Activated T-helper 1 cell treated with Interleukin-2 at 50 U/mL for 16 hours (primary cell): ENCODE measurements around the gene FXR1.
"Not testable (repeated sequence)": the region's sequence is repeated elsewhere in the genome, so short reads cannot be mapped to it uniquely, and the experiment has no call there.

ENCODE experiments used
- DNase-seq: peaks from one replicate; pipeline ENCODE4 v3.0.0-alpha.2; 2020; ENCODE audit warnings: low read depth

Gene FXR1

DNA sequence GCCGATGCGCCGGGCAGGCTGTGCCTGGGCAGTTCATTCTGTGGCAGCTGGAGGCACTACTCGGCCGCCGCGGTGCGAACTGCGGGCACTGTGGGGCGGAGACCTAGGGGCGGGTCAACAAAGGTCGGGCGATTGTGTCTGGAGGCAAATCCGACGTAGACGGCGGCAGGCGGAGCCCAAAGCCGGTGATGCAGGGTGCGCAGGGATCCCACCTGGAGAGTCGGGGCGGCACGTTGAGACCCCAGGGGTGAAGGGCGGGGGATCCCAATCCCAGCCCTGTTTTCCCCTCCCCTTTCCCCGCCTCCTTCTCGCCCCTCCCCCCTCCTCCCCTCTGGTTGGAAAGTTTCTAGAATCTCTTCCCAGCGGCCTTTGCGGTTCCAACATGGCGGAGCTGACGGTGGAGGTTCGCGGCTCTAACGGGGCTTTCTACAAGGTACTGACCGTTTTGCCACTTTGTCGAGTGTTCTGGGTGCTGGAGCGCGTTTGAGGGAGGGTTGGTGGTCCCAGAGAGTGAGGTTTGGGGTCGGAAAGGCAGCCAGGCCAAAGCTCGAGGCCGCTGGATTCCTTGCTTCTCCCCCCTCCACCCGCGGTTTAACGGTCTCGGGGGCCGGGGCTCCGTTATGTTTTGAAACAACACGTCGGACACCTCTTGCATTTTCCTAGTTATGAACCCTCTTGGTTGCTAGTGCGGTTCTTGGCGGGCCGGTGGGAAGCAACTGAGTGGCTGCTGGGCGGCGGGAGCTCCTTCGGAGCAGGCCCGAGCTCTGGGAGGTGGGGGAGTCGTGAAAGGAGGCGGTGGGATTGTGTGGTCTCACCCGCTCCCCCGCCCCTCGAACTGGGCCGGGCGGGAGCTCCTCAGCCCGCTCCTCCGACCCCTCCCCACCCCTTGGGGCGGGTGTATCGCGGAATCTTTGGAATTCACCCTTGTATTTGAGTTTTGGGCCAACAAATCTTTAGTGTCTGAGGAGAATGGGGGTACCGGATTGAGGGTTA lies at the start of gene FXR1:
TSS of gene FXR1 (plus strand) at position 367 of the 993 bp plus-strand sequence. CDS start at position 383, 16 bp downstream.
- DNase-seq, result peak; percentile 79

- no peak for DNase-seq
These were observed 42.3 kb upstream of the FXR1 start for GRCh38 chr3:180870008-180870699.

DNA sequence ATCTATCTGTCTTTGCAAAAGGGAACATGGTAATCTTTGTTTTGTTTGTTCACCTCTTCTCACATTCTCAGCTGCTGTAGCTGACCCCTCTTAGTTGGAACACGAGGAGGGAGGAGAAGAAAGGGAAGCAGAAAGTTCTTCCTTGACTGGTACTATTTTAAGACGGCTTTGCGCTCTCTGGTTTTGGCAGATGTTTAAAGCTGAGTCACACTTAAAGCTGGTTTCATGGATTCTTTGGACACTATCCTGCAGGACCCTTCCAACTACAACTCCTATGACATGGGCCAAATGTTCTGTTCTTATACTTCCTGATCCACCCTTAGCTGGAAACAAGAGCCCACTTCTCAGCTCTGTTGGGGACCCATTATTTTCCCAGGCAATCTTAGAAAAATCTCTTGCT lies 40.6 kb upstream of the FXR1 start:
- no peak for DNase-seq

DNA sequence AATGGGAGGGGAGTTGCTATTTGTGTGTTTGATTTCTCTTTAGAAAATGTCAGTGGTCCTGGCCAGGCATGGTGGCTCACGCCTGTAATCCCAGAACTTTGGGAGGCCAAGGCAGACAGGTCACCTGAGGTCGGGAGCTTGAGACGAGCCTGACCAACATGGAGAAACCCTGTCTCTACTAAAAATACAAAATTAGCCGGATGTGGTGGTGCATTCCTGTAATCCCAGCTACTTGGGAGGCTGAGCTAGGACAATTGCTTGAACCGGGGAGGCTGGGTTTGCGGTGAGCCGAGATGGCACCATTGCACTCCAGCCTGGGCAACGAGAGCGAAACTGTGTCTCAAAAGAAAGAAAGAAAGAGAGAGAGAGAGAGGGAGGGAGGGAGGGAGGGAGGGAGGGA lies 40.0 kb upstream of the FXR1 start:
- not testable (repeated sequence) for DNase-seq

DNA sequence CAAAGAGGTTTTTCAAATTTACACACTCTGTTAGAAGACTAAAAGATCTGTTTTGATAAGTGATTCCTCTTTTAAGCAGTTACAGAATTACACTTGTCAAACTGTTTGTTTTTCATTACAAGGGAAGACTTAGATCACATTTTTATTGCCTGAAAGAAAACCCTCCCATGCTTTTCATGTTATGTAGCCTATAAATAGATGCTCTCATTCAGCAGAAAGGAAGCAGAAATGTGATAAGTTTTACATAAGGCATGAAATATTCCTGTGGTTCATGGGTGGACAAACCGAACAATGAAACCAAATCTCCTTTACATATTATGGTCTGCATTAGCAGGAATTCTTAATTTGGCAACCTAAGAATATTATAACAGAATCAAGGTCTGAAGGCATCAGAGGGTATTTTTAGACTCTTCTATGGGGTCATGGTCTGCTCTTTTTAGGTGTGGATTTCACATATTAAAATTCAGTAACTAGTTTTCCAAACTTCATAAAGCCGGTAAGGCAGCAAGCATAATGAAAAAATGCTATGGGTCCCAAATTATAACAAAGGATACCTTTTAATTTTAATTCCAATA lies 37.3 kb upstream of the FXR1 start:
- DNase-seq, result no peak

GRCh38 chr3:180881065-180881801 lies 31.2 kb upstream of the FXR1 start:
- no peak for DNase-seq

GRCh38 chr3:180882115-180882514 lies 30.4 kb upstream of the FXR1 start:
- DNase-seq, result no peak

- no peak for DNase-seq
These were observed 23.4 kb upstream of the FXR1 start for GRCh38 chr3:180888992-180889560.

DNA sequence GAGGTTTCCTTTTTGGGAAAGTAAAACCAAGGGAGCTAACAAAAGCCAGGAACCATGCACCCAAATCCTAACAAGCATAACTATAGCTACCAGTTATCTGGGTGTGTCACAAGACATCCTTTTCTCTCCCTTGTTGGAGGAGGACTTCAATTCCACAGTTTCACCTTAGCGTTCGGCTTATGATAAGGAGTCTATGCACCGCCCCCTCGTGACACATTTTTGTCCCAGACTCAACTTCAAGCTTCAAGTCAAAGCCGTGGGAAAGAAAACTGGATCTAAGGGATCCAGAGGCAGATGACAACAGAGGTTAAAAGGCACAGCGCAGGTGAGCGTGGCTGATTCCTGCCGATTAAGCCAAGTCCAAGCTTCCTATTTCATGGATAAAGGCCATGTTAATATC lies 13.9 kb upstream of the FXR1 start:
- DNase-seq, result no peak

- no peak for DNase-seq
These were observed 2.9 kb upstream of the FXR1 start for GRCh38 chr3:180909369-180910127.

GRCh38 chr3:180910823-180911222 lies 1.6 kb upstream of the FXR1 start:
- no peak for DNase-seq

DNA sequence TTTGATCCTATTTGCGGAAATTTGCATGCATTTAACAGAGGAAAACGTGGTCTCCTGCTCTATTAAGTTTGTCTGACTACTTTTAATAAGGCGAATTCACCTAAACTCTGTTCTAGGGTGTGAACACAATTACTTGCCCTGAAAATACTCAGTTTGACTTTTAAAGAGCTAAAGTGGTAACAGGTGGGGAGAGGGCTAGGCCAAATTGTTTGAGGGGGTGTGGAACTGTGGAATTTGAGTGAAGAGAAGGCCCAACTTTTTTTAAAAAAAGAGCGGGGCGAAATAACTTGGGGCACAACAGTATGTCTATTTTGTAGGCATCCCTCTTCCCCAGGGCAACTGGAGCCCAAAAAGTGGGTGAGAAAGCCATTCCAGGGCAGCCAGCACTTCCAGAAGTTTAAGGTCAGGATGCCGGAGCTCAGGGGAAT lies 580 bp upstream of the FXR1 start:
- DNase-seq, result no peak

GRCh38 chr3:180913581-180914404 lies 1.3 kb downstream of the FXR1 start:
- no peak for DNase-seq

GRCh38 chr3:180918542-180918941 lies 6.1 kb downstream of the FXR1 start:
- DNase-seq, result no peak

GRCh38 chr3:180922242-180922641 lies 9.8 kb downstream of the FXR1 start:
- DNase-seq, result no peak

DNA sequence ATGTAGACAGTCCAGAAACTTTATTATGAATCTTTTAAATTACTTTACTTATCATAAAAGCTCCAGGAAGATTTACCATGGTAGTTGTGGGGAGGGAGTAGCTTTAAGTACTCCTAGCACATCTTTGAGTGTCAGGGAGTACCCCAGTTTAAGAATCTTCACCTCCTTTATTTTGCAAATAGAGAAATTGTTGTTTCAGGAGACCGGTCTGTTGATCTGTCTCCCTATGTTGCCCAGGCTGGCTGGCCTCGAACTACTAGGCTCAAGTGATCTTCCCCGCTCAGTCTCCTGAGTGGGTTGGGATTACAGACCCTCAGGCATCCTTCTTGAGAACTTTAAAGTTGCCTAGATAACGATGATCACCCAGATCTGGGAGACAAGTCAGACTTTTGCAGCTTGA lies 11.1 kb downstream of the FXR1 start:
- no peak for DNase-seq

GRCh38 chr3:180926526-180926925 lies 14.1 kb downstream of the FXR1 start:
- DNase-seq, result no peak

- DNase-seq, result no peak
These were observed 16.9 kb downstream of the FXR1 start for GRCh38 chr3:180929376-180929775.

GRCh38 chr3:180930526-180930925 lies 18.1 kb downstream of the FXR1 start:
- DNase-seq, result no peak

DNA sequence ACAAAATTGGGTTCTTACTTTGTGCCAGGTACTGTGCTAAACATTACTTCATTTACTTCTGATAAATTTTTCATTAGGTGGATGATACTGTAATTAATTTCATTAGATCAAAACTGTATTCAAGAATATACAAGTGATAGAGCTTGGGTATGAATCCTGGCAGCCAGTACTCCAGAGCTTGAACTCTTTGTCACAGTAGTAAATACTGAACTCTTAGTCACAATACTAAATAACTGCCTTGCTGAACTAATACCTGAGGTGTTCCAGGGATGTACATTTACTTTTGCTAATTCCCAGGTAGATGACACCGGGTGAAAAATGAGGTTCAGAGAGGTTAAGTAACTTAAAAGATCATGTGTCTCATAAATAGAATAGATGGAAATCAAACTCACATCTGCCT lies 20.3 kb downstream of the FXR1 start:
- DNase-seq, result no peak
